ENCODE measurements around the gene TMEM62. TPM values are rescaled to one million over a fixed set of nuclear protein-coding genes. Genes with fewer than 3 reads are reported as not detected.

TMEM62 gene
- total and polyA plus RNA-seq, 2 of the 8 experiments (the other 6 are each of a cell fraction or from before 2014, with no cell fraction given) = 2.0 to 4.0 TPM

DNA sequence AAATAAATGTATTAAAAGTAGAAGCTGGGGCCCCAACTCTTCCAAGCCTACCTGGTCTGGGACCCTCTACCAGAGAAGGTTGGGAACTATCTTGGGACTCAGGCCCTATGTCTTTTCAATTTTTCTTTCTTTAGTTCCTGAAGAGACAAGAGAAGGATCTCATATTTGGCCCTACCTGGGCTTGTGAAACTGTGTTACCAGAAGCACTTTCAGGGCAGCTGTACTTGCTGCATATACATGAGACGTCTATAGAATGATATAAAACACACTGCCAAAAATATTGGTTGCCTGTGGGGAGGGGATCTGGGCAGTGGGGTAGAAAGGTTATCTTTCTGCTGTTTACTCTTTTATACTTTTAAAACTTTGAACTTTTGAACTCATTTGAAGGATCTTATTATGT lies 88.0 kb downstream of the TMEM62 start:
- H4K91ac ChIP-seq (replicated peaks; ENCODE audit: insufficient read length, low read length) = no peak overlapping the region
- H3K79me2 ChIP-seq (ENCODE audit: control insufficient read depth in 1 of 2, insufficient read depth in 2 of 2, low read length in 2 of 2) = no peaks in the 10 kb centered on the region
- no peak overlapping the region for H3K4ac ChIP-seq (replicated peaks; ENCODE audit: insufficient read length, low read depth, low read length)
- H3K4me2 ChIP-seq (ENCODE audit: insufficient read depth in 1 of 2, low read depth in 2 of 2, low read length in 2 of 2) = no peak overlapping the region
- H3K9ac ChIP-seq (replicated peaks in 1 of 4; ENCODE audit: extremely low read depth in 1 of 4, low read depth in 3 of 4, low read length in 3 of 4) = no peak overlapping the region
- H2AK5ac ChIP-seq (ENCODE audit: low read depth, low read length) = no peak overlapping the region
- no peak overlapping the region for H2AFZ ChIP-seq (ENCODE audit: low read length)
- ChIA-PET POLR2A (ENCODE audit: partially characterized antibody) (no interaction called here), CTCF (ENCODE audit: partially characterized antibody) (interaction anchor here (1.2 to 8.7 kb wide), 4 partner anchors 11 to 63 kb away, joined by 4 to 65 read pairs (median 21); no protein-coding TSS in a partner anchor)
- DNase-seq (ENCODE audit: low read depth in 1 of 2, low spot score in 2 of 2) (no peak), FAIRE-seq (no peak)
- no peak overlapping the region for H3K4me3 ChIP-seq (ENCODE audit: extremely low read depth in 1 of 4, insufficient read depth in 2 of 4, low read depth in 3 of 4, low read length in 4 of 4)
- H3K18ac ChIP-seq (ENCODE audit: extremely low read depth, low read length) = no peak overlapping the region
- H2BK15ac ChIP-seq (ENCODE audit: low read length) = no peak overlapping the region
- no peak overlapping the region for H2BK5ac ChIP-seq (ENCODE audit: low read depth, low read length)
- peaks cover 1% of the 10 kb centered on the region; the same call in 1 of the 2 replicates for H3K23me2 ChIP-seq (ENCODE audit: low read depth, low read length)
- no peak overlapping the region for H3K27ac ChIP-seq (ENCODE audit: low read depth, low read length)
- H4K5ac ChIP-seq (ENCODE audit: insufficient read length, low read depth, low read length) = no peak overlapping the region
- no peak overlapping the region for H4K8ac ChIP-seq (ENCODE audit: extremely low read depth, insufficient read depth, low read length)
- TF ChIP-seq TAF1 (IDR thresholded peaks at IDR 0.05; ENCODE audit: low read depth, low read length) (no peak), BACH1 (IDR thresholded peaks at IDR 0.05; ENCODE audit: low read length) (no peak), CHD1 (IDR thresholded peaks at IDR 0.05; ENCODE audit: low read depth, low read length) (no peak), SRF (IDR thresholded peaks at IDR 0.05; ENCODE audit: low read depth, low read length) (no peak)
- TF ChIP-seq, protein P1, sequence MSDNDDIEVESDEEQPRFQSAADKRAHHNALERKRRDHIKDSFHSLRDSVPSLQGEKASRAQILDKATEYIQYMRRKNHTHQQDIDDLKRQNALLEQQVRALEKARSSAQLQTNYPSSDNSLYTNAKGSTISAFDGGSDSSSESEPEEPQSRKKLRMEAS (IDR thresholded peaks at IDR 0.05) = no peak
- 85% methylated on average over 1 of the region's 1 CpG; no CpG with 5 or more reads in 1 of the 2 experiments for WGBS, 2 experiments (ENCODE audit: extremely low coverage in 1 of 2, insufficient coverage in 1 of 2, insufficient read length in 1 of 2, insufficient replicate concordance in 2 of 2, low coverage in 1 of 2, low lambda C conversion rate in 2 of 2, missing lambda C conversion rate in 1 of 2)
- H3K56ac ChIP-seq (replicated peaks; ENCODE audit: insufficient read length, low read depth, low read length) = no peak overlapping the region
- H3K36me3 ChIP-seq (ENCODE audit: control insufficient read depth in 2 of 4, insufficient read depth in 4 of 4, low read length in 3 of 4) = no peaks in the 10 kb centered on the region
- H3K9me3 ChIP-seq (ENCODE audit: insufficient read depth in 2 of 2, low read depth in 1 of 2, low read length in 1 of 2) = no peaks in the 10 kb centered on the region
- H3K14ac ChIP-seq (ENCODE audit: insufficient read length) = no peak overlapping the region
- peaks cover 0 to 2% (median 0%) of the 10 kb centered on the region in 4 experiments; a peak in 2 of 7 replicates for H3K27me3 ChIP-seq (replicated peaks in 1 of 4; ENCODE audit: control insufficient read depth in 3 of 4, extremely low read depth in 1 of 4, insufficient read depth in 3 of 4, low read length in 3 of 4)
- H3K79me1 ChIP-seq (ENCODE audit: low read depth, low read length) = no peaks in the 10 kb centered on the region
- H4K20me1 ChIP-seq (replicated peaks in 1 of 2; ENCODE audit: control insufficient read depth in 1 of 2, insufficient read depth in 2 of 2, low read length in 2 of 2) = no peaks in the 10 kb centered on the region
- H3K23ac ChIP-seq (ENCODE audit: insufficient read length) = no peak overlapping the region
- no peak overlapping the region for H2BK20ac ChIP-seq (ENCODE audit: low read length)
- no peak overlapping the region for H2BK12ac ChIP-seq (ENCODE audit: low read depth, low read length)
- peaks cover 0 to 3% (median 1%) of the 10 kb centered on the region in 4 experiments; a peak in 2 of 7 replicates for H3K4me1 ChIP-seq (replicated peaks in 1 of 4; ENCODE audit: control insufficient read depth in 3 of 4, insufficient read depth in 4 of 4, low read length in 3 of 4)
- no peak overlapping the region for H2BK120ac ChIP-seq (replicated peaks; ENCODE audit: low read depth, low read length)
